ENCODE data around the gene LMLN.

GRCh38 chr3:197983076-197983475 is 23.1 kb downstream of the LMLN start:
- TF ChIP-seq CTCF (optimal IDR thresholded peaks at IDR 0.05 in 1 of 3, IDR thresholded peaks at IDR 0.05 in 1 of 3, conservative IDR thresholded peaks at IDR 0.05 in 1 of 3; ENCODE audit: extremely low read depth in 1 of 3, insufficient read depth in 2 of 3, low read length in 3 of 3), result no peak
- no peak for TF ChIP-seq EZH2 (IDR thresholded peaks at IDR 0.05; ENCODE audit: low read length)

All from keratinocyte (primary cell).